Measurements from ENCODE around the gene CHAF1B. TPM values are rescaled to one million over a fixed set of nuclear protein-coding genes. Genes with fewer than 3 reads are reported as not detected.

Gene CHAF1B
- total and polyA plus RNA-seq, 9 of the 15 experiments (the other 6 are each of a cell fraction or from before 2014, with no cell fraction given) = 7.5 to 36.8 (median 21.0) TPM

GRCh38 chr21:36429947-36430546, 44.9 kb downstream of the CHAF1B start (continued):
- TF ChIP-seq AFF4 (CRISPR knock-in tag; IDR thresholded peaks at IDR 0.05) = no peak
- no peak for TF ChIP-seq SREBF1 (IDR thresholded peaks at IDR 0.05; ENCODE audit: borderline replicate concordance, low read depth, low read length)
- TF ChIP-seq NFRKB (IDR thresholded peaks at IDR 0.05; ENCODE audit: low read depth) = peak; percentile 34; the same call in 1 of the 2 replicates
- peak; percentile 99 for TF ChIP-seq JUND (IDR thresholded peaks at IDR 0.05; ENCODE audit: borderline replicate concordance, low read depth, low read length)
- TF ChIP-seq JUND (tag; IDR thresholded peaks at IDR 0.05; ENCODE audit: borderline replicate concordance, low read depth, low read length) = peak; percentile 98; the same call in 2 of the 3 replicates
- peak; percentile 84; the same call in 1 of the 2 replicates for TF ChIP-seq XRCC5 (IDR thresholded peaks at IDR 0.05; ENCODE audit: low read depth, low read length)
- TF ChIP-seq GTF2B (IDR thresholded peaks at IDR 0.05; ENCODE audit: extremely low read depth, insufficient read length) = no peak
- TF ChIP-seq ETV5 (CRISPR knock-in tag; IDR thresholded peaks at IDR 0.05; ENCODE audit: low read depth) = peak; percentile 99
- no peak for TF ChIP-seq KAT8 (IDR thresholded peaks at IDR 0.05; ENCODE audit: low read depth)
- TF ChIP-seq DMBX1 (CRISPR knock-in tag; IDR thresholded peaks at IDR 0.05; ENCODE audit: borderline replicate concordance) = peak; percentile 93
- TF ChIP-seq MCM7 (IDR thresholded peaks at IDR 0.05) = no peak
- no peak for TF ChIP-seq MCM5 (IDR thresholded peaks at IDR 0.05; ENCODE audit: low read depth)
- TF ChIP-seq PHB2 (IDR thresholded peaks at IDR 0.05; ENCODE audit: low read depth) = peak; percentile 73
- TF ChIP-seq PHF20 (IDR thresholded peaks at IDR 0.05; ENCODE audit: partially characterized antibody) = peak; percentile 57
- TF ChIP-seq TBL1XR1 (IDR thresholded peaks at IDR 0.05; ENCODE audit: low read length in 2 of 2) = peak; percentile 62 to 93; a peak in 3 of 4 replicates
- peak; percentile 84 for TF ChIP-seq CC2D1A (IDR thresholded peaks at IDR 0.05)
- no peak for TF ChIP-seq THRA (IDR thresholded peaks at IDR 0.05)
- TF ChIP-seq CEBPB (tag; IDR thresholded peaks at IDR 0.05) = no peak
- TF ChIP-seq BRCA1 (IDR thresholded peaks at IDR 0.05) = no peak
- TF ChIP-seq BRCA1 (CRISPR knock-in tag; IDR thresholded peaks at IDR 0.05) = no peak
- TF ChIP-seq ZNF395 (CRISPR knock-in tag; IDR thresholded peaks at IDR 0.05) = peak; percentile 98
- peak; percentile 99 for TF ChIP-seq TFAP4 (CRISPR knock-in tag; IDR thresholded peaks at IDR 0.05; ENCODE audit: borderline replicate concordance)
